Measurements from ENCODE around the gene RAPGEF4. TPM values are rescaled to one million over a fixed set of nuclear protein-coding genes. Genes with fewer than 3 reads are reported as not detected.

RAPGEF4 gene
- total RNA-seq, 1 experiment from 2014 or later: 1.4 TPM

GRCh38 chr2:173066887-173067676 lies 331.4 kb downstream of the RAPGEF4 start:
- H3K4ac ChIP-seq (ENCODE audit: low read depth, low read length): no peak overlapping the region
- no peak overlapping the region for H3T11ph ChIP-seq (ENCODE audit: low read length)
- no peak overlapping the region for H4K8ac ChIP-seq (replicated peaks; ENCODE audit: insufficient read length, low read depth, low read length)
- no peak overlapping the region for H3K18ac ChIP-seq (ENCODE audit: insufficient read length, low read depth, low read length)
- H2AK5ac ChIP-seq (ENCODE audit: insufficient read length, low read length): no peak overlapping the region
- Mint-ChIP-seq H3K4me3 (no peak overlapping the region), H3K9me3 (peaks cover 0 to 3% of the 10 kb centered on the region in 2 experiments; a peak in 1 of 5 replicates), H3K27ac (no peak overlapping the region), H3K27me3 (ENCODE audit: low read depth) (0 out of 2 replicates have a peak, but pooled peaks cover 1% of the 10 kb centered on the region), H3K36me3 (ENCODE audit: insufficient read depth in 1 of 3, low read depth in 3 of 3) (no peaks in the 10 kb centered on the region), H3K4me1 (peaks cover 4% of the 10 kb centered on the region in 2 experiments; a peak in 3 of 4 replicates)
- TF ChIP-seq, protein P1, sequence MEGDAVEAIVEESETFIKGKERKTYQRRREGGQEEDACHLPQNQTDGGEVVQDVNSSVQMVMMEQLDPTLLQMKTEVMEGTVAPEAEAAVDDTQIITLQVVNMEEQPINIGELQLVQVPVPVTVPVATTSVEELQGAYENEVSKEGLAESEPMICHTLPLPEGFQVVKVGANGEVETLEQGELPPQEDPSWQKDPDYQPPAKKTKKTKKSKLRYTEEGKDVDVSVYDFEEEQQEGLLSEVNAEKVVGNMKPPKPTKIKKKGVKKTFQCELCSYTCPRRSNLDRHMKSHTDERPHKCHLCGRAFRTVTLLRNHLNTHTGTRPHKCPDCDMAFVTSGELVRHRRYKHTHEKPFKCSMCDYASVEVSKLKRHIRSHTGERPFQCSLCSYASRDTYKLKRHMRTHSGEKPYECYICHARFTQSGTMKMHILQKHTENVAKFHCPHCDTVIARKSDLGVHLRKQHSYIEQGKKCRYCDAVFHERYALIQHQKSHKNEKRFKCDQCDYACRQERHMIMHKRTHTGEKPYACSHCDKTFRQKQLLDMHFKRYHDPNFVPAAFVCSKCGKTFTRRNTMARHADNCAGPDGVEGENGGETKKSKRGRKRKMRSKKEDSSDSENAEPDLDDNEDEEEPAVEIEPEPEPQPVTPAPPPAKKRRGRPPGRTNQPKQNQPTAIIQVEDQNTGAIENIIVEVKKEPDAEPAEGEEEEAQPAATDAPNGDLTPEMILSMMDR (conservative IDR thresholded peaks at IDR 0.05): no peak
- H2BK20ac ChIP-seq (ENCODE audit: low read depth, low read length, poor library complexity, severe bottlenecking): no peak overlapping the region
- no peak overlapping the region for H3K27ac ChIP-seq (ENCODE audit: insufficient read length, low read depth, low read length)
- H3K9ac ChIP-seq (ENCODE audit: extremely low read depth, insufficient read length, low read length): no peak overlapping the region
- no peaks in the 10 kb centered on the region for H3K27me3 ChIP-seq (ENCODE audit: insufficient read depth, low read length)
- no peaks in the 10 kb centered on the region for H3K79me2 ChIP-seq (ENCODE audit: insufficient read depth, low read length)
- no peak overlapping the region for H2BK5ac ChIP-seq (ENCODE audit: insufficient read length, low read length)
- H2AFZ ChIP-seq (ENCODE audit: low read length): no peak overlapping the region
- no peak overlapping the region for H3K56ac ChIP-seq (ENCODE audit: insufficient read length, low read depth, low read length)
- no peaks in the 10 kb centered on the region for H3K4me1 ChIP-seq (ENCODE audit: insufficient read depth, low read length)
- H3K14ac ChIP-seq (ENCODE audit: insufficient read depth, low read length): no peak overlapping the region
- no peak overlapping the region for H4K5ac ChIP-seq (ENCODE audit: insufficient read length, low read depth, low read length)
- no peak overlapping the region for H3K4me2 ChIP-seq (ENCODE audit: insufficient read depth, insufficient read length, low read length)
- H3K23me2 ChIP-seq (ENCODE audit: insufficient read length, low read depth, low read length, poor library complexity, severe bottlenecking): no peaks in the 10 kb centered on the region
- H3K23ac ChIP-seq (ENCODE audit: insufficient read length, low read depth, low read length): no peak overlapping the region
- no peak overlapping the region for H2BK120ac ChIP-seq (ENCODE audit: low read depth, low read length, poor library complexity, severe bottlenecking)
- WGBS (ENCODE audit: extremely low coverage, insufficient read length, low lambda C conversion rate): 100% methylated on average over 2 of the region's 6 CpGs
- no peak overlapping the region for H2BK12ac ChIP-seq (ENCODE audit: insufficient read length, low read depth, low read length)
- H4K20me1 ChIP-seq (ENCODE audit: control insufficient read depth, insufficient read depth, insufficient read length): no peaks in the 10 kb centered on the region
- no peak overlapping the region for H4K91ac ChIP-seq (ENCODE audit: insufficient read length, low read depth, low read length)
- H3K79me1 ChIP-seq (ENCODE audit: insufficient read depth, low read depth, low read length, poor library complexity, severe bottlenecking): no peaks in the 10 kb centered on the region
- DNase-seq: no peak
- no peaks in the 10 kb centered on the region for H3K9me3 ChIP-seq (ENCODE audit: control insufficient read depth, low read depth, low read length)
- no peak overlapping the region for H2BK15ac ChIP-seq (ENCODE audit: low read depth, low read length)
